HG03354 (cell line): ENCODE data around the gene SH3BGR.
"Not testable (repeated sequence)": the region's sequence is repeated elsewhere in the genome, so short reads cannot be mapped to it uniquely, and the experiment has no call there.

Experiments
- ATAC-seq: cut with Tn5 transposase; IDR thresholded peaks from one replicate; pipeline ENCODE4 v1.9.1; 2021; ENCODE audit warnings: mild to moderate bottlenecking; ENCODE audit not compliant: unreplicated experiment, poor library complexity, severe bottlenecking

The SH3BGR gene

GRCh38 chr21:39451332-39452206 lies at the start of gene SH3BGR:
Gene SH3BGR, plus strand, starts transcription at chr21:39451970. Its CDS starts 127 bp downstream, at chr21:39452097.
- ATAC-seq, result no peak

GRCh38 chr21:39406065-39406464 lies 45.7 kb upstream of the SH3BGR start:
- ATAC-seq, result no peak

- not testable (repeated sequence) for ATAC-seq
Measured at GRCh38 chr21:39419204-39419603, 32.6 kb upstream of the SH3BGR start.

GRCh38 chr21:39422527-39423241 lies 29.1 kb upstream of the SH3BGR start:
- ATAC-seq, result no peak

GRCh38 chr21:39429445-39429844 lies 22.3 kb upstream of the SH3BGR start:
- no peak for ATAC-seq

- ATAC-seq, result no peak
Measured at GRCh38 chr21:39430016-39430415, 21.8 kb upstream of the SH3BGR start.

- ATAC-seq, result no peak
Measured at GRCh38 chr21:39430457-39430856, 21.3 kb upstream of the SH3BGR start.

GRCh38 chr21:39430954-39431353 lies 20.8 kb upstream of the SH3BGR start:
- ATAC-seq, result no peak

GRCh38 chr21:39434950-39435349 lies 16.8 kb upstream of the SH3BGR start:
- ATAC-seq, result no peak

- no peak for ATAC-seq
Measured at GRCh38 chr21:39439232-39439631, 12.5 kb upstream of the SH3BGR start.

GRCh38 chr21:39441502-39442475 lies 10.0 kb upstream of the SH3BGR start:
- peak; percentile 37 for ATAC-seq

- peak; percentile 7 for ATAC-seq
Measured at GRCh38 chr21:39444421-39445180, 7.2 kb upstream of the SH3BGR start.

GRCh38 chr21:39445321-39446269 lies 6.2 kb upstream of the SH3BGR start, which contains the start of gene LCA5L:
Gene LCA5L, minus strand, starts transcription at chr21:39445778. Its CDS starts 17,285 bp downstream, at chr21:39428493.
- peak; percentile 88 for ATAC-seq

- no peak for ATAC-seq
Measured at GRCh38 chr21:39447264-39447663, 4.5 kb upstream of the SH3BGR start.

GRCh38 chr21:39452207-39452969 lies 618 bp downstream of the SH3BGR start:
- ATAC-seq, result no peak

- no peak for ATAC-seq
Measured at GRCh38 chr21:39452970-39453342, 1.2 kb downstream of the SH3BGR start.

- no peak for ATAC-seq
Measured at GRCh38 chr21:39453571-39454179, 1.9 kb downstream of the SH3BGR start.
